Parathyroid adenoma (tissue), 2 donors: ENCODE results near the gene SLC12A5.
A peak's percentile ranks its signal among the peaks of the same experiment; 100 is the strongest.

Experiments used
- H2AFZ ChIP-seq: fragments of 300-600 bp; sonication (generic); one replicate; pipeline ENCODE4 v1.7.0; 2017; ENCODE audit warnings: antibody characterized with exemption, mild to moderate bottlenecking
- H3K27ac ChIP-seq: fragments of 300-600 bp; sonication (generic); one replicate; pipeline ENCODE4 v1.7.0; 2017
- H3K27me3 ChIP-seq: fragments of 300-600 bp; sonication (generic); one replicate; pipeline ENCODE4 v1.7.0; 2017; ENCODE audit warnings: low read length; ENCODE audit not compliant: control insufficient read depth, insufficient read depth
- H3K36me3 ChIP-seq: fragments of 300-600 bp; sonication (generic); one replicate; pipeline ENCODE4 v1.7.0; 2017; ENCODE audit warnings: low read length; ENCODE audit not compliant: control insufficient read depth, insufficient read depth
- H3K4me1 ChIP-seq: fragments of 300-600 bp; sonication (generic); one replicate; pipeline ENCODE4 v1.7.0; 2017; ENCODE audit warnings: control low read depth
- H3K4me2 ChIP-seq: fragments of 300-600 bp; sonication (generic); one replicate; pipeline ENCODE4 v1.7.0; 2017; ENCODE audit warnings: low read length
- H3K4me3 ChIP-seq: fragments of 300-600 bp; sonication (generic); one replicate; pipeline ENCODE4 v1.7.0; 2017; ENCODE audit warnings: low read depth, low read length
- H3K79me2 ChIP-seq: fragments of 300-600 bp; sonication (generic); one replicate; pipeline ENCODE4 v1.7.0; 2017; ENCODE audit warnings: control low read depth
- H3K9ac ChIP-seq: fragments of 300-600 bp; sonication (generic); one replicate; pipeline ENCODE4 v1.7.0; 2017; ENCODE audit warnings: mild to moderate bottlenecking
- H3K9me3 ChIP-seq: fragments of 300-600 bp; sonication (generic); one replicate; pipeline ENCODE4 v1.7.0; 2017; ENCODE audit warnings: low read length; ENCODE audit not compliant: control insufficient read depth
- TF ChIP-seq, protein P1 (sequence below): fragments of 300-600 bp; sonication (generic); IDR thresholded peaks from one replicate; pipeline ENCODE4 v1.7.0; 2017; ENCODE audit warnings: antibody characterized with exemption, mild to moderate bottlenecking
- donor health status: primary hyperparathyroidism.

The SLC12A5 gene

DNA sequence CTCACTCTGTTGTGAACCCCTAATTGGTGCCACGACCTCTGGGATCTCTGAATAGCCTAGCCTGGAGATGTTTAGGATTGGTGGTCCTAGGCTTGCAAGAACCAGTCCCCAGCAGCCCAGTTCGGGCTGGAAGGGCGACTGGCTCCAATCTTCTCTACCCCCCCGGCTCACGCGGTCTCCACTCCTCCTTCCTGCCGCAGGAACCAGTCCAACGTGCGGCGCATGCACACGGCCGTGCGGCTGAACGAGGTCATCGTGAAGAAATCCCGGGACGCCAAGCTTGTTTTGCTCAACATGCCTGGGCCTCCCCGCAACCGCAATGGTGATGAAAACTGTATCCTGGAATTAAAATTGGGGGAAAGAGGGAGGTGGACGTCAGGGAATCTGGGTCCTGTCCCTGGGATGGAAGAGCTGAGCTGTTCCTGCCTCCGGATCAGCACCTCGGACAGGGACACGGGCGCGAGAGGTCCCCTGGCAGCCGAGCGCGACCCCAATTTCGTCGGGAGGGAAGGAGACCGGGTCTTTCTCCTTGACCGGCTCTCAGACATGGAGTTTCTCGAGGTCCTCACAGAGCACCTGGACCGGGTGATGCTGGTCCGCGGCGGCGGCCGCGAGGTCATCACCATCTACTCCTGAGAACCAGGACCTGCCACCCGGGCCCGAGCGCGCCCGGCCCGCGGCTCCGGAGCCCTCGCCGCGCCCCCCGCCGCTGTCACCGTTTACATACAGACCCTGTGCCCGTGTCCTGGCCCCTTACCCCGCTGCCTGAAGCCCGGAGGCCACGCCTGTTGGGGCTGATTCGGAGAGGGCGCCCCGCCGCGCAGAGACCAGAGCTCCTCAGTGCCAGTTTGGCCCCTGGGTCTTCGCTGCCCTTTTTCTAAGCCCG lies 28.2 kb downstream of the SLC12A5 start:
- no peak overlapping the region for H3K4me3 ChIP-seq
- no peaks in the 10 kb centered on the region for H3K27me3 ChIP-seq
- H3K4me2 ChIP-seq: no peak overlapping the region

GRCh38 chr20:46057856-46058598 lies 29.0 kb downstream of the SLC12A5 start:
- H3K9ac ChIP-seq: no peak overlapping the region
- no peak overlapping the region for H3K4me3 ChIP-seq
- peak overlapping the region; percentile 34 for H3K4me2 ChIP-seq
- H3K36me3 ChIP-seq: no peaks in the 10 kb centered on the region
- no peaks in the 10 kb centered on the region for H3K9me3 ChIP-seq
- no peaks in the 10 kb centered on the region for H3K4me1 ChIP-seq
- no peaks in the 10 kb centered on the region for H3K27me3 ChIP-seq
- H3K79me2 ChIP-seq: no peaks in the 10 kb centered on the region
- H2AFZ ChIP-seq: no peak overlapping the region
- TF ChIP-seq, protein P1, sequence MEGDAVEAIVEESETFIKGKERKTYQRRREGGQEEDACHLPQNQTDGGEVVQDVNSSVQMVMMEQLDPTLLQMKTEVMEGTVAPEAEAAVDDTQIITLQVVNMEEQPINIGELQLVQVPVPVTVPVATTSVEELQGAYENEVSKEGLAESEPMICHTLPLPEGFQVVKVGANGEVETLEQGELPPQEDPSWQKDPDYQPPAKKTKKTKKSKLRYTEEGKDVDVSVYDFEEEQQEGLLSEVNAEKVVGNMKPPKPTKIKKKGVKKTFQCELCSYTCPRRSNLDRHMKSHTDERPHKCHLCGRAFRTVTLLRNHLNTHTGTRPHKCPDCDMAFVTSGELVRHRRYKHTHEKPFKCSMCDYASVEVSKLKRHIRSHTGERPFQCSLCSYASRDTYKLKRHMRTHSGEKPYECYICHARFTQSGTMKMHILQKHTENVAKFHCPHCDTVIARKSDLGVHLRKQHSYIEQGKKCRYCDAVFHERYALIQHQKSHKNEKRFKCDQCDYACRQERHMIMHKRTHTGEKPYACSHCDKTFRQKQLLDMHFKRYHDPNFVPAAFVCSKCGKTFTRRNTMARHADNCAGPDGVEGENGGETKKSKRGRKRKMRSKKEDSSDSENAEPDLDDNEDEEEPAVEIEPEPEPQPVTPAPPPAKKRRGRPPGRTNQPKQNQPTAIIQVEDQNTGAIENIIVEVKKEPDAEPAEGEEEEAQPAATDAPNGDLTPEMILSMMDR: no peak
- no peak overlapping the region for H3K27ac ChIP-seq

More for the DNA sequence above, 28.2 kb downstream of the SLC12A5 start:
- Histone ChIP-seq H3K4me1 (no peaks in the 10 kb centered on the region), H3K9me3 (no peaks in the 10 kb centered on the region), H3K79me2 (no peaks in the 10 kb centered on the region), H3K36me3 (no peaks in the 10 kb centered on the region), H2AFZ (no peak overlapping the region), H3K9ac (no peak overlapping the region), H3K27ac (no peak overlapping the region)
- TF ChIP-seq, protein P1: no peak

- Histone ChIP-seq H3K9ac (no peak overlapping the region), H3K4me1 (no peaks in the 10 kb centered on the region), H3K27ac (no peak overlapping the region), H2AFZ (no peak overlapping the region), H3K4me2 (no peak overlapping the region), H3K9me3 (no peaks in the 10 kb centered on the region), H3K79me2 (no peaks in the 10 kb centered on the region), H3K36me3 (no peaks in the 10 kb centered on the region), H3K4me3 (no peak overlapping the region), H3K27me3 (no peaks in the 10 kb centered on the region)
- TF ChIP-seq, protein P1: no peak
Measured at GRCh38 chr20:46058599-46059281, 29.7 kb downstream of the SLC12A5 start.

GRCh38 chr20:46060301-46060881 lies 31.4 kb downstream of the SLC12A5 start:
- Histone ChIP-seq H3K4me2 (no peak overlapping the region), H3K4me3 (no peak overlapping the region), H3K36me3 (no peaks in the 10 kb centered on the region), H3K27me3 (no peaks in the 10 kb centered on the region), H3K9ac (no peak overlapping the region), H3K27ac (no peak overlapping the region), H3K9me3 (no peaks in the 10 kb centered on the region), H3K4me1 (no peaks in the 10 kb centered on the region), H3K79me2 (no peaks in the 10 kb centered on the region), H2AFZ (no peak overlapping the region)
- TF ChIP-seq, protein P1: no peak
